IMR-90 (cell line): ENCODE data around the gene GPD1. TPM values are rescaled to one million over a fixed set of nuclear protein-coding genes. Genes with fewer than 3 reads are reported as not detected.

ENCODE experiments used
- ATAC-seq: fragments of 200-7000 bp; cut with Tn5 transposase; 2 replicates; pipeline ENCODE4 v1.9.1; 2020; ENCODE audit warnings: low read depth, mild to moderate bottlenecking, moderate library complexity
- BruUV-seq: library from RNA; stranded (reverse); fragments of 400-500 nt; replicated peaks from 2 replicates; lab custom pipeline; 2021; lab: Mats Ljungman, UMichigan
- CTCF ChIA-PET: fragments of 300-600 bp; formaldehyde crosslinking; extraction: SDS; loops from one replicate; lab custom pipeline; 2021; ENCODE audit warnings: antibody characterized with exemption; lab: Yijun Ruan, JAX
- POLR2A ChIA-PET: fragments of 300-600 bp; sonication (Branson Sonifier 250); formaldehyde crosslinking; loops from one replicate; lab custom pipeline; 2022; ENCODE audit warnings: antibody characterized with exemption; ENCODE audit not compliant: unreplicated experiment; lab: Charles Lee
- DNase-seq: peaks from one replicate; pipeline ENCODE4 v3.0.0; 2013
- H2AFZ ChIP-seq: replicated peaks from 2 replicates; pipeline ENCODE3; 2013; ENCODE audit warnings: low read length, mild to moderate bottlenecking; ENCODE audit not compliant: poor library complexity
- H2AK5ac ChIP-seq: 2 replicates; pipeline ENCODE4 v1.6.1; 2013; ENCODE audit warnings: low read depth, low read length, inconsistent platforms
- H2AK9ac ChIP-seq: replicated peaks from 2 replicates; pipeline ENCODE3; 2013; ENCODE audit warnings: mild to moderate bottlenecking, low read depth, low read length, moderate library complexity; ENCODE audit not compliant: poor library complexity
- H2BK120ac ChIP-seq: 2 replicates; pipeline ENCODE4 v1.6.1; 2013; ENCODE audit warnings: low read depth, low read length, inconsistent platforms
- H2BK15ac ChIP-seq: 3 replicates; pipeline ENCODE4 v1.6.1; 2013; ENCODE audit warnings: low read depth, low read length, inconsistent platforms
- H2BK20ac ChIP-seq: 2 replicates; pipeline ENCODE4 v1.6.1; 2013; ENCODE audit warnings: low read depth, mild to moderate bottlenecking, inconsistent platforms, low read length, moderate library complexity
- H2BK5ac ChIP-seq: 2 replicates; pipeline ENCODE4 v1.6.1; 2013; ENCODE audit warnings: mild to moderate bottlenecking, low read depth, low read length, inconsistent platforms; ENCODE audit not compliant: poor library complexity, severe bottlenecking
- H3K14ac ChIP-seq: replicated peaks from 2 replicates; pipeline ENCODE4 v1.6.1; 2013; ENCODE audit warnings: low read depth, low read length, inconsistent platforms
- H3K18ac ChIP-seq: 2 replicates; pipeline ENCODE4 v1.6.1; 2013; ENCODE audit warnings: low read depth, low read length, control low read depth
- H3K23ac ChIP-seq: 2 replicates; pipeline ENCODE4 v1.6.1; 2013; ENCODE audit warnings: low read depth, low read length, inconsistent platforms
- H3K27ac ChIP-seq: 2 replicates; pipeline ENCODE4 v1.5.1; 2013; ENCODE audit warnings: mild to moderate bottlenecking, control low read depth, low read length; ENCODE audit not compliant: insufficient read depth
- H3K27me3 ChIP-seq: 2 replicates; pipeline ENCODE4 v1.6.1; 2013; ENCODE audit warnings: low read length; ENCODE audit not compliant: control insufficient read depth, insufficient read depth
- H3K36me3 ChIP-seq: 2 replicates; pipeline ENCODE4 v1.6.1; 2013; ENCODE audit warnings: low read length, mixed read lengths; ENCODE audit not compliant: control insufficient read depth, insufficient read depth
- H3K4ac ChIP-seq: 2 replicates; pipeline ENCODE4 v1.6.1; 2013; ENCODE audit warnings: low read depth, low read length, inconsistent platforms
- H3K4me1 ChIP-seq: 2 replicates; pipeline ENCODE4 v1.6.1; 2013; ENCODE audit warnings: low read length, mixed read lengths; ENCODE audit not compliant: control insufficient read depth, insufficient read depth
- H3K4me2 ChIP-seq: 2 replicates; pipeline ENCODE4 v1.6.1; 2013; ENCODE audit warnings: low read depth, mild to moderate bottlenecking, control low read depth, low read length, moderate library complexity
- H3K4me3 ChIP-seq: 2 replicates; pipeline ENCODE4 v1.5.1; 2013; ENCODE audit warnings: low read depth, mild to moderate bottlenecking, control low read depth, low read length, moderate library complexity; ENCODE audit not compliant: insufficient read depth
- H3K56ac ChIP-seq: 2 replicates; pipeline ENCODE4 v1.6.1; 2013; ENCODE audit warnings: low read length, inconsistent platforms; ENCODE audit not compliant: insufficient read depth; ENCODE audit errors: extremely low read depth
- H3K79me1 ChIP-seq, 2 experiments: 2 replicates each; pipeline ENCODE4 v1.6.1; 2013; ENCODE audit warnings: low read length in 2 of 2, inconsistent platforms in 1 of 2, low read depth in 1 of 2
- H3K9ac ChIP-seq: 2 replicates; pipeline ENCODE4 v1.6.1; 2013; ENCODE audit warnings: low read depth, low read length, control low read depth
- H3K9me1 ChIP-seq: 2 replicates; pipeline ENCODE4 v1.6.1; 2013; ENCODE audit warnings: low read length, inconsistent platforms; ENCODE audit not compliant: insufficient read depth
- H3K9me3 ChIP-seq: 2 replicates; pipeline ENCODE4 v1.6.1; 2013; ENCODE audit warnings: low read length; ENCODE audit not compliant: control insufficient read depth, insufficient read depth
- H4K20me1 ChIP-seq: 2 replicates; pipeline ENCODE4 v1.6.1; 2013; ENCODE audit warnings: low read length, inconsistent platforms; ENCODE audit not compliant: insufficient read depth
- H4K5ac ChIP-seq: 2 replicates; pipeline ENCODE4 v1.6.1; 2013; ENCODE audit warnings: mild to moderate bottlenecking, low read depth, low read length, control low read depth
- H4K8ac ChIP-seq, 2 experiments: 2 replicates each; pipeline ENCODE4 v1.6.1; 2013; ENCODE audit warnings: low read depth in 2 of 2, low read length in 2 of 2, control low read depth in 1 of 2, inconsistent platforms in 1 of 2
- H4K91ac ChIP-seq: 2 replicates; pipeline ENCODE4 v1.6.1; 2013; ENCODE audit warnings: low read depth, low read length, inconsistent platforms; ENCODE audit not compliant: insufficient read depth
- POLR2A ChIP-seq: IDR thresholded peaks from 2 replicates; pipeline ENCODE4 v1.6.1; 2012; ENCODE audit warnings: mild to moderate bottlenecking, low read depth, low read length
- RFX5 ChIP-seq: IDR thresholded peaks from 2 replicates; pipeline ENCODE4 v1.8.0; 2012; ENCODE audit warnings: low read depth, mild to moderate bottlenecking, low read length, moderate library complexity
- SMC3 ChIP-seq: fragments of 150-350 bp; IDR thresholded peaks from 2 replicates; pipeline ENCODE4 v1.6.1; 2016; ENCODE audit warnings: low read depth, mild to moderate bottlenecking, antibody characterized with exemption, low read length, moderate library complexity
- WGBS, 2 experiments: methylation state at CpG; one replicate each; pipeline versions ENCODE4 v1.1.5 to v1.1.7; 2013; ENCODE audit warnings: missing lambda C conversion rate in 2 of 2; ENCODE audit not compliant: insufficient read length in 1 of 2; ENCODE audit errors: extremely low coverage in 2 of 2; 5-methylcytosine and 5-hydroxymethylcytosine counted together
- dilution Hi-C: fragments of 300-500 bp; cut with HindIII; formaldehyde crosslinking; loops from one replicate; pipeline ENCODE4 v1.14.3; 2018; ENCODE audit warnings: low sequenced_read_pairs; ENCODE audit not compliant: unreplicated experiment
- in situ Hi-C: fragments of 300-500 bp; cut with MboI; formaldehyde crosslinking; loops from 3 replicates; pipeline ENCODE4 v1.14.3; 2019; ENCODE audit warnings: low sequenced_read_pairs, inconsistent platforms, mixed read lengths
- intact Hi-C: fragments of 100-400 bp; cut with micrococcal nuclease; formaldehyde crosslinking; loops from 2 replicates; pipeline ENCODE4 v1.10.0; 2022
- polyA plus RNA-seq, 3 experiments: library from polyadenylated mRNA; depleted of rRNA; stranded (reverse); fragments of >200 nt; gene quantifications; 2 replicates each; pipeline ENCODE4 v1.2.3, GENCODE V29; 2012; ENCODE audit warnings: low replicate concordance in 1 of 3
- total RNA-seq: library from RNA; depleted of rRNA; stranded (reverse); fragments of >200 nt; gene quantifications from 2 replicates; pipeline ENCODE4 v1.2.3, GENCODE V29; 2012

The GPD1 gene
- total and polyA plus RNA-seq, 2 of the 4 experiments (the other 2 are of a cell fraction): 0.05 to 0.18 TPM

- ChIA-PET CTCF (interaction anchor here (0.6 to 0.9 kb wide), 3 partner anchors 45 to 79 kb away, joined by 3 read pairs; no protein-coding TSS in a partner anchor), POLR2A (no interaction called here)
- no peak overlapping the region for H2BK15ac ChIP-seq
- H3K4me2 ChIP-seq: no peak overlapping the region
- no CpG with 5 or more reads among the region's 4 CpGs for WGBS, 2 experiments
- H3K18ac ChIP-seq: no peak overlapping the region
- no peak for ATAC-seq
- H3K9me3 ChIP-seq: no peaks in the 10 kb centered on the region
- no peak overlapping the region for H2BK5ac ChIP-seq
- H3K4me3 ChIP-seq: no peak overlapping the region
- H4K5ac ChIP-seq: no peak overlapping the region
- no peaks in the 10 kb centered on the region for H3K27me3 ChIP-seq
- intact Hi-C loops (no loop called here), in situ Hi-C loops (no loop called here), dilution Hi-C loops (no loop called here)
- H3K56ac ChIP-seq: no peak overlapping the region
- peaks cover 11 to 47% of the 10 kb centered on the region in 2 experiments for H3K79me1 ChIP-seq
- no peak overlapping the region for H2AK9ac ChIP-seq
- H3K9me1 ChIP-seq: no peaks in the 10 kb centered on the region
- H3K9ac ChIP-seq: no peak overlapping the region
- no peak overlapping the region for H2BK20ac ChIP-seq
- no peak for DNase-seq
- no TSS peak for BruUV-seq
- H4K20me1 ChIP-seq: peaks cover 5% of the 10 kb centered on the region; the same call in 1 of the 2 replicates
- no peak overlapping the region for H4K91ac ChIP-seq
- peaks cover 2% of the 10 kb centered on the region; the same call in 1 of the 2 replicates for H3K4me1 ChIP-seq
- no peak overlapping the region for H3K27ac ChIP-seq
- no peak overlapping the region for H3K4ac ChIP-seq
- no peak overlapping the region for H3K23ac ChIP-seq
- H4K8ac ChIP-seq: no peak overlapping the region
- H3K14ac ChIP-seq: no peak overlapping the region
- no peak overlapping the region for H2AK5ac ChIP-seq
- no peak overlapping the region for H2BK120ac ChIP-seq
- no peak for TF ChIP-seq POLR2A
- TF ChIP-seq RFX5: no peak
- no peak for TF ChIP-seq SMC3
- peaks cover 38% of the 10 kb centered on the region for H3K36me3 ChIP-seq
- no peak overlapping the region for H2AFZ ChIP-seq
Observed at GRCh38 chr12:50129290-50129689, 25.5 kb downstream of the GPD1 start.
